OCI-LY1 (cell line): ENCODE data around the gene ANXA6.

ENCODE experiments used
- EZH2 ChIP-seq: fragments of 200-600 bp; sonication (generic), shearing (Covaris generic); IDR thresholded peaks from 2 replicates; pipeline ENCODE4 v1.8.0; 2017; ENCODE audit warnings: borderline replicate concordance, mixed run types, mild to moderate bottlenecking, antibody characterized with exemption, low read length, moderate library complexity, mixed read lengths
- TF ChIP-seq, protein P1 (sequence below): fragments of 200-600 bp; sonication (generic), shearing (Covaris generic); IDR thresholded peaks from 2 replicates; pipeline ENCODE4 v1.5.1; 2017; ENCODE audit warnings: mild to moderate bottlenecking, antibody characterized with exemption, low read length, moderate library complexity, mixed read lengths

DNA sequence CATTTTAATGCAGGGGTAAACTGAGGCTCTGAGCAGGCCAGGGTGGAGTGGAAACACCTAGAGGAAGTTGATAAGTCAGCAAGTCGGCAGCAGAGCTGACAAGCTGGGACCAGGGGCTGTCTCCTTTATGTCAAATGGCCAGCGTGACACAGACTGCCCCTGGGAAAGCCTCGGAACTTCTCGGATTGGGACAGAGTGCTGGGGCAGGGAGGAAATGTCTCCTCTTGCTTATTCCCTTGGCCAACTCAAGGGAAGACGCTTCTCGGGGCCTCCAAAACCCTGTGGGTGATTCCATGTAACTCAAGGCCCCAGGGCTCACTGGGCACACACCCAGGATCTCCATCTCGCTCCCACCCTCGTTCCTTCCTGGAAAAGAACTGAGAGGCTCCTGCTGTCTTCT is 25.4 kb upstream of the ANXA6 start:
- TF ChIP-seq, protein P1, sequence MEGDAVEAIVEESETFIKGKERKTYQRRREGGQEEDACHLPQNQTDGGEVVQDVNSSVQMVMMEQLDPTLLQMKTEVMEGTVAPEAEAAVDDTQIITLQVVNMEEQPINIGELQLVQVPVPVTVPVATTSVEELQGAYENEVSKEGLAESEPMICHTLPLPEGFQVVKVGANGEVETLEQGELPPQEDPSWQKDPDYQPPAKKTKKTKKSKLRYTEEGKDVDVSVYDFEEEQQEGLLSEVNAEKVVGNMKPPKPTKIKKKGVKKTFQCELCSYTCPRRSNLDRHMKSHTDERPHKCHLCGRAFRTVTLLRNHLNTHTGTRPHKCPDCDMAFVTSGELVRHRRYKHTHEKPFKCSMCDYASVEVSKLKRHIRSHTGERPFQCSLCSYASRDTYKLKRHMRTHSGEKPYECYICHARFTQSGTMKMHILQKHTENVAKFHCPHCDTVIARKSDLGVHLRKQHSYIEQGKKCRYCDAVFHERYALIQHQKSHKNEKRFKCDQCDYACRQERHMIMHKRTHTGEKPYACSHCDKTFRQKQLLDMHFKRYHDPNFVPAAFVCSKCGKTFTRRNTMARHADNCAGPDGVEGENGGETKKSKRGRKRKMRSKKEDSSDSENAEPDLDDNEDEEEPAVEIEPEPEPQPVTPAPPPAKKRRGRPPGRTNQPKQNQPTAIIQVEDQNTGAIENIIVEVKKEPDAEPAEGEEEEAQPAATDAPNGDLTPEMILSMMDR = no peak
- TF ChIP-seq EZH2 = no peak
